HG02870 (cell line): ENCODE measurements around the gene STRIP1.

Experiments
- ATAC-seq: cut with Tn5 transposase; IDR thresholded peaks from one replicate; pipeline ENCODE4 v1.9.1; 2021; ENCODE audit warnings: mild to moderate bottlenecking, moderate library complexity; ENCODE audit not compliant: unreplicated experiment

The STRIP1 gene

DNA sequence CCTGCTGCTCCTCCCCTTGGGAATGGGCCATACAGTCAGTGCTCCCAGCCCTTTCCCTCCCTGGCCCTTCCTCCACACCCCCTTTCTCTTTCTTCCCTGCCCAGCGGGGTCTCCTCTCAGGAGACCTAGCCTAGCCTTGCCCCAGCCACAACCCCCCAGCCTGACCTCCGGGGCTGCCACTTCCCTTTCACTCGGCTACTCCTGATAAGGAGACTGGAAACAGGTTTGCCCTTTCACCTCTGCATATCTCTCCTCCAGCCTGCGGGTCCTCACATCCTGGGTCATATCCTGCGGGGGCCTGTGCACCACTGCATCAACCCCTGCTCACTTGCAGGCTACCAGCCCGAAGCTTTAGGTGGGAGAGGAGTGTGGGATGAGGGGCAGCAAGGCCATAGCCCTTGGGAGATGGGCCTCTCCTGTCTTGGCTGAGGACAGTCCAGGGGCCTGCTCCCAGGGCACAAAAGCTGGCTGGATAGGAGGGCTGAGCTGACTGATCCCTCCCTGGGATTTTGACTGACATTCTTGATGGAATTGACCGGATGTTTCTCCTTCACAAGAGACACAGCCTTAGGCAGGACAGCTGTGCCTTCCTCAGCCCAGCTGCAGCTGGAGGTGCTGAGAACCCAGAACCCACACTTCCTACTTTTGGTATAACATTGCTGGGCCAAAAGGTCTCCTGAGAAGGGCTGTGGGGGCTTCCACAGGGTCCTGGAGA is 55.3 kb downstream of the STRIP1 start:
- ATAC-seq = no peak

DNA sequence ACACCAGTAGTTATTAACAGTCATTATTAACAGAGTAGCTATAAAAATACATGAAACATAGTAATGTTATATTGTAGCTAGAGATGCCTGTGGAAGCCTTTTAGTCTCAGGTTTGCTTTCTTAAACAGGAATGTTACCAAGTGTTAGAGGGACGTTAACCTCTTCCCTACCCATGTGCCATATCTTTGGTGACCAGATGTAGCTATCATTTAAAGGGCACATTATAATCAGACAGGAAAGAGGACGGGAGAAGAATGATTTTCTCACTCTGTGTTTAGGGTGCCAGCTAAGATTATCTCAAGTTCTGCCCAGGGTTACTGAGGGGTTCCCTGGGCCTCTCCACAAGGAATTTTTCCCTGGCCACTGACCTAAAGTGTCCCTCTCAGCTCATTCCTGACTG is 57.0 kb downstream of the STRIP1 start:
- ATAC-seq = no peak

- no peak for ATAC-seq
These were observed 57.4 kb downstream of the STRIP1 start for GRCh38 chr1:110091791-110092190.

DNA sequence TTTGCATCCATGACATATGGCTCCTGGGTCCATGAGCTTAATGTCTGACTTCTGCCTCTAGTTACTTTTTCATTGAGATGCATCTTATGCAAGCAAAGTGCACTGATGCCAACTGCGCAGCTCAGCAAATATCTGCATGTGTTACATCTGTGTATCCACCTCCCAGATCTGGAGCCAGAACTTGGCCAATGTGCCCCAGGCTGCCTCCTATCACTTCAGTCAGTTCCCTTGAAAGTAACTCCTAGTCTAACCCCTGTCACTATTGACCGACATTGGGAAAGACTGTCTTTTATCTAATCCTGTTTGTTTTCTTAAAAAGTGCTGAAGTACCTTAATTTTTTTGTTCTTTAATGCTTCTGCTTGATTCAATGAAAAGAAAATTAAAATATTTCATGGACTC is 58.6 kb downstream of the STRIP1 start:
- ATAC-seq = no peak

DNA sequence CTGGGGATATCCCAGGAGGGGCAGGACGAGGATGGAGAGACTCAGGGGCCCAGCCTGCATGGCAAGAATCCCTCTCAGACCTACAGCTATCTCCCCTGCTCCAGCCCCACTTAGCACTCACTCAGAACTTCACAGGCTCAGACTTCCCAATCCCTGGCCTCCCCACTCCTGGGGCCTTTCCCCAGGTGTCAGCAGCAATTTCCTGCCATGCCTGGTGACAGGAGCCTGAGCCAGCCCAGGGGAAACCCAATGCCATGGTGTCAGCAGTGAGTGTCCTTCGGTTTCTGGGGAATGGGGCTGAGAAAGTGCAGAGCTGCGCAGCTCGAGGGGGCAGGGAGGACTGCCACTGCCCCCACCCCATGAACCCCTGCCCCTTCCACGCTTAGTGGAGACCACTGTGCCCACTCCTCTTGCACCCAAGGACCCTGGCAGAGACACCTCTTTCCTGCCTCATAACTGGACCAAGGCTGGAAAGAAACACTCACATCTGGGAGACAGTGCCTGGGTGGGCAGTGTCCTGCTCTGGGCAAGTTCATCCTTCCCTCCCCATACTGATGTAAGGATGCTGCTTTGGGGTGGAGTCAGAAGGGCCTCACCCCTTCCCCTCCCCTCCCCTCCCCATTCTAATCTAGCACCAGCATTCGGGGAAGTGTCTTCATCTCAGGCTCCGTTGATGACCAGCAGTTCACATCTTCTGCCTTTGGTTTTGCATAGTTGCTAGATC is 60.7 kb downstream of the STRIP1 start:
- no peak for ATAC-seq

DNA sequence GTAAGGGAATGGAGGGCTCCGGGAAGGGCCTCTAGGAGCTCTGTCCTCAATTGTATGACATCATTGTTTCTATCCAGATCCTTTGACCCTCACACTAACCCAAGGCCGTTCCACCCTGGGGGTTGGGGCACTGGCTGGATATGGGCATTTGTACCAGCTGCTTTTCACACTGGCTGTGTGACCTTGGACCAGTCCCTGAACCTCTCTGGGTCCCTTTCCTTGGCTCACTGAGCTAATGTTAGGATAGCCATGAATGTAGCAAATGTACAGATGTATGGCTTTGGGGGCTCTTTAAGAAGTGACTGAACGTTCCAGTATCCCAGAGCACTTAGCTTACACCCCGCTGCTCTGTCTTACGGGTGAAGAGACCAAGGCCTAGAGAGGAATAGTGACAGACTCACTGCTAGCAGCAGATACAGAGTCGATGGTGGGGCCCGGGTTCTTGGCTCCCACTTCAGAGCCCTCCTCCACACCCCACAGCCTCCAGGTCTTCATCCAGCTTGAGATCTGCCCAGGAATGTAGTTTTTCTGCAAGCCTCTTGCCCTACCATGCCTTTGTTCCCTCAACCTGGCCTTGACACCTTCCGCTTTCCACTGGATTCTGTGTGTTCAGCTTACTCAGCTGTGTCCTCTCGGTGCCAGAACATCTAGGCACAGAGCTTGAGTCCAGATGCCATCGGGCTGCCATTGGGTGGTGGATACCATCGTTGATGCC is 63.2 kb downstream of the STRIP1 start:
- no peak for ATAC-seq

- ATAC-seq = no peak
These were observed 64.0 kb downstream of the STRIP1 start for GRCh38 chr1:110098222-110099026.

GRCh38 chr1:110100335-110100734 is 65.9 kb downstream of the STRIP1 start:
- no peak for ATAC-seq

GRCh38 chr1:110102081-110102480 is 67.7 kb downstream of the STRIP1 start:
- no peak for ATAC-seq
